ENCODE results near the gene C1orf105. TPM values are rescaled to one million over a fixed set of nuclear protein-coding genes. Genes with fewer than 3 reads are reported as not detected.
A peak's percentile ranks its signal among the peaks of the same experiment; 100 is the strongest.

C1orf105 gene
- total and polyA plus RNA-seq, 2 experiments from 2014 or later = not detected

GRCh38 chr1:172447641-172448040 is 27.2 kb downstream of the C1orf105 start (continued):
- no peak for TF ChIP-seq ZNF462 (CRISPR knock-in tag; IDR thresholded peaks at IDR 0.05)

- Histone ChIP-seq H3K4me2 (no peak overlapping the region), H3K9me2 (ENCODE audit: insufficient read depth) (no peaks in the 10 kb centered on the region), H3K4me1 (ENCODE audit: insufficient read depth) (peaks cover 3% of the 10 kb centered on the region; the same call in 1 of the 2 replicates), H3K27me3 (ENCODE audit: insufficient read depth) (no peaks in the 10 kb centered on the region), H3K27ac (ENCODE audit: low read depth) (no peak overlapping the region), H3K36me3 (ENCODE audit: insufficient read depth) (no peaks in the 10 kb centered on the region), H3K79me2 (replicated peaks; ENCODE audit: insufficient read depth) (no peaks in the 10 kb centered on the region), H2AFZ (peak overlapping the region; percentile 97), H4K20me1 (replicated peaks; ENCODE audit: insufficient read depth) (no peaks in the 10 kb centered on the region), H3K4me3 (no peak overlapping the region), H3F3A (replicated peaks; ENCODE audit: low read depth) (no peaks in the 10 kb centered on the region)
- ATAC-seq = no peak
- Mint-ChIP-seq H3K27me3 (ENCODE audit: insufficient read depth, low read depth, poor library complexity) (peaks cover 7% of the 10 kb centered on the region), H3K4me1 (peaks cover 7% of the 10 kb centered on the region; the same call in 2 of the 3 replicates), H3K4me3 (no peak overlapping the region), H3K36me3 (ENCODE audit: low read depth) (no peaks in the 10 kb centered on the region; the same call in 2 of the 3 replicates), H3K9me3 (no peaks in the 10 kb centered on the region), H3K27ac (no peak overlapping the region)
- no peak for DNase-seq (ENCODE audit: low spot score)
- TF ChIP-seq ZNF462 (CRISPR knock-in tag; IDR thresholded peaks at IDR 0.05) (no peak), EZH2 (IDR thresholded peaks at IDR 0.05; ENCODE audit: low read depth, unreplicated experiment) (no peak), REST (IDR thresholded peaks at IDR 0.05; ENCODE audit: unreplicated experiment) (no peak), NANOG (IDR thresholded peaks at IDR 0.05; ENCODE audit: borderline replicate concordance) (no peak), CREB1 (CRISPR knock-in tag; IDR thresholded peaks at IDR 0.05; ENCODE audit: low read depth) (no peak)
These were observed 28.6 kb downstream of the C1orf105 start for GRCh38 chr1:172448995-172449584.
